Neural crest cell (in vitro differentiated cells): ENCODE data around the gene HYAL2. TPM values are rescaled to one million over a fixed set of nuclear protein-coding genes. Genes with fewer than 3 reads are reported as not detected.

Source experiments
- DNase-seq: peaks from one replicate; pipeline ENCODE4 v3.0.0; 2021; ENCODE audit warnings: low read depth, mixed read lengths, low spot score
- H3K27ac Mint-ChIP-seq: one replicate; pipeline ENCODE4 v1.8.0; 2021; ENCODE audit warnings: mild to moderate bottlenecking, mixed read lengths; ENCODE audit not compliant: unreplicated experiment
- H3K27me3 Mint-ChIP-seq: 2 replicates; pipeline ENCODE4 v1.8.0; 2021; ENCODE audit warnings: low read depth, mild to moderate bottlenecking, mixed read lengths
- H3K36me3 Mint-ChIP-seq: 2 replicates; pipeline ENCODE4 v1.8.0; 2021; ENCODE audit warnings: low read depth, mild to moderate bottlenecking, mixed read lengths
- H3K4me1 Mint-ChIP-seq: 2 replicates; pipeline ENCODE4 v1.8.0; 2021; ENCODE audit warnings: mixed read lengths
- H3K4me3 Mint-ChIP-seq: one replicate; pipeline ENCODE4 v1.8.0; 2021; ENCODE audit warnings: mild to moderate bottlenecking, mixed read lengths
- H3K9me3 Mint-ChIP-seq: 2 replicates; pipeline ENCODE4 v1.8.0; 2021; ENCODE audit warnings: mixed read lengths
- total RNA-seq: library from RNA; stranded (reverse); gene quantifications from 2 replicates; pipeline ENCODE4 v1.2.1, GENCODE V29; 2021
- TF ChIP-seq, protein P1 (sequence below): fragments of 200-600 bp; sonication (generic); conservative IDR thresholded peaks from 2 replicates; pipeline ENCODE4 v1.5.0; 2021; ENCODE audit warnings: antibody characterized with exemption, mild to moderate bottlenecking

HYAL2 gene
- total RNA-seq, 1 donor from 2014 or later = 78.0 TPM

DNA sequence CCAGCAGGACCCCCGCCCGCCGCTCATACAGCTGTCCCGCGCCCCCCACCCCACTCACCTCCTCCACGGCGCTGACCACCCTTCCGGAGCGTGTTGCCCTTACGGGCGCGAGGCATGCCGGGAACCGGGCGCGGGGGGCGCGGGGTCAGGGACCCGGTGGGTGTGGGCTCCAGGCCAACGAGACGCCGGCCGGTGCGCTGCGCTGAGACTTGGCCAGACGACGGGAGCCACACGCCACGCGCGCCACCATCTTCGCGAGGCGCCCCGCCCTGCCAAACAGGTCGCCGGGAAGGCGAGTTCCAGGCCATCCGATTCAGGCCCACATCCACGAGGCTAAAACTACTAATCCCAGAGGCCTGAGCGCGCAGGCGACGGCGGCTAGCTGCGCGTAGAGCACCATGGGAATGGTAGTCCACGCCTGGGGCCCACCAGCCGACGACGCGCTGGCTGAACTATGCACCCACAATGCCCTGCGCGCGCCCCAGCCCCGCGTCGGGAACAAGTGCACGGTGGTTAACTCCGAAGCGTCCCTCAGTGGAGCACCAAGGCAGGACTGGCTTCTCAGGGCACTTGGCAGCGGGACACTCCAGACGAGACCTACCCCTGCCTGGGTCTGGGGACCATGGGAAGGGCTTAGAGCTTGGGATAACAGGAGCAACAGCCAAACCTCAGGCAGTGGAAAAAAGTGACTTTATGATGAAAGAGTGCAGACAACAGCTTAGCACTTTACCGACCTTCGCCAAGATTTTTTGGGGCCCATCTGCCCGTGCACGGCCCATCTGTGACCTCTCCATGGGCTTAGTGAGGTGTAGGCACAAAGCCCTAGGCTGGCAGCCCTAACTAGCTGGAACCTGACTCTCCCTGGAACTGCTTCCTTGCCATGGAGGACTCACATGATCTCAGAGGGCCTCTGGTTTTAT lies 30.1 kb downstream of the HYAL2 start, which contains the start of gene IFRD2:
Gene IFRD2 (minus strand): TSS at position 271 of the 920 bp plus-strand sequence. CDS start 155 bp downstream, at position 116.
- TF ChIP-seq, protein P1, sequence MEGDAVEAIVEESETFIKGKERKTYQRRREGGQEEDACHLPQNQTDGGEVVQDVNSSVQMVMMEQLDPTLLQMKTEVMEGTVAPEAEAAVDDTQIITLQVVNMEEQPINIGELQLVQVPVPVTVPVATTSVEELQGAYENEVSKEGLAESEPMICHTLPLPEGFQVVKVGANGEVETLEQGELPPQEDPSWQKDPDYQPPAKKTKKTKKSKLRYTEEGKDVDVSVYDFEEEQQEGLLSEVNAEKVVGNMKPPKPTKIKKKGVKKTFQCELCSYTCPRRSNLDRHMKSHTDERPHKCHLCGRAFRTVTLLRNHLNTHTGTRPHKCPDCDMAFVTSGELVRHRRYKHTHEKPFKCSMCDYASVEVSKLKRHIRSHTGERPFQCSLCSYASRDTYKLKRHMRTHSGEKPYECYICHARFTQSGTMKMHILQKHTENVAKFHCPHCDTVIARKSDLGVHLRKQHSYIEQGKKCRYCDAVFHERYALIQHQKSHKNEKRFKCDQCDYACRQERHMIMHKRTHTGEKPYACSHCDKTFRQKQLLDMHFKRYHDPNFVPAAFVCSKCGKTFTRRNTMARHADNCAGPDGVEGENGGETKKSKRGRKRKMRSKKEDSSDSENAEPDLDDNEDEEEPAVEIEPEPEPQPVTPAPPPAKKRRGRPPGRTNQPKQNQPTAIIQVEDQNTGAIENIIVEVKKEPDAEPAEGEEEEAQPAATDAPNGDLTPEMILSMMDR = no peak
- Mint-ChIP-seq H3K9me3 (no peaks in the 10 kb centered on the region), H3K27ac (peak within 1 kb of the TSS; percentile 97), H3K36me3 (no peaks in the 10 kb centered on the region), H3K4me3 (peak within 1 kb of the TSS; percentile 85), H3K27me3 (no peaks in the 10 kb centered on the region), H3K4me1 (peaks cover 14% of the 10 kb centered on the region)
- DNase-seq = peak; percentile 90

DNA sequence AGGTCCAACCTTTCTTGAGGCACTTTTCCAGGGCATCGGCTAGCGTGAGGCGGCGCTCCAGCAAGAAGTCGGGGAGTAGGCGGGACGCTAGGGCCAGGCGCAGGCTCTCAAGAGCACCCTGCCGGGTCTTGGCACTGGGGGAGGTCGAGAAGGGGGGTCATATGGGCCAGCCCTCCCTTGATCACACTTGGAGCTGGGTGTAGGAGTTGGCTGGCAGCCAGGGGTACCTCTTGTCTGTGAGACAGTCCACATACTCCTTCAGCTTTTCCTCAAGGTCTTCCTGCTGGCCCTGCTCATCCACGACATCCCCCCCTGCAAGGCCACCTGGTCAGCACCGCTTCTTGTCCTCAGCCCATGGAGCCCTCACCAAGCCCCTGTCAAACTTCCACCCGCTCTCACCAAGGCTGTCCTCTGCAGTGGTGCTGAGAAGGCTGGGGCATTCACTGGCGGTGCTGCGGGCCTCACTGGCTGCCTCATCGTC lies 32.3 kb downstream of the HYAL2 start:
- no peaks in the 10 kb centered on the region for H3K9me3 Mint-ChIP-seq

DNA sequence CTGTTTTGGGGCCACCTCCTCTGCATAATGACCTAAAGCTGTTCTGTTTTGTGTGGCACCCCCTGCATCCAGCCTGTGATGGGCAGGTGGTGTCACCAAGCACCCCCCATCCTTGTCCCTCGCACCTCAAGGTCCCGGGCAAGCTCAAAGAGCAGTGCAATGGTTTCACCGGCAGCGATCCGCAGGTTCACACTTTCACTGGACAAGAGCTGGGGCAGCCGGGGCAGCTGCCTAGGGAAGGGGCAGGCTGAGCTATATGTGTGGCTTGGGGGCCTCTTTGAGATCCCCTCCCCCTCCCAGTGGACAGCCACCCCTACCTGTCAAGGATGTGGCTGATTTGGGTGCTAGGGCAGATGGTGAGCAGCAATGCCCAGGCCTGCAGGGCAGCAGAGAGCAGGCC lies 33.4 kb downstream of the HYAL2 start:
- Mint-ChIP-seq H3K4me3 (peak overlapping the region; percentile 78), H3K9me3 (no peaks in the 10 kb centered on the region), H3K36me3 (no peaks in the 10 kb centered on the region), H3K27ac (no peak overlapping the region), H3K4me1 (peaks cover 14% of the 10 kb centered on the region), H3K27me3 (no peaks in the 10 kb centered on the region)
- TF ChIP-seq, protein P1 = no peak
- DNase-seq = no peak

More for the DNA sequence above, 32.3 kb downstream of the HYAL2 start:
- Mint-ChIP-seq H3K27ac (no peak overlapping the region), H3K4me1 (peaks cover 14% of the 10 kb centered on the region), H3K36me3 (no peaks in the 10 kb centered on the region), H3K27me3 (no peaks in the 10 kb centered on the region), H3K4me3 (peak overlapping the region; percentile 78)
- no peak for DNase-seq
- TF ChIP-seq, protein P1 = no peak

DNA sequence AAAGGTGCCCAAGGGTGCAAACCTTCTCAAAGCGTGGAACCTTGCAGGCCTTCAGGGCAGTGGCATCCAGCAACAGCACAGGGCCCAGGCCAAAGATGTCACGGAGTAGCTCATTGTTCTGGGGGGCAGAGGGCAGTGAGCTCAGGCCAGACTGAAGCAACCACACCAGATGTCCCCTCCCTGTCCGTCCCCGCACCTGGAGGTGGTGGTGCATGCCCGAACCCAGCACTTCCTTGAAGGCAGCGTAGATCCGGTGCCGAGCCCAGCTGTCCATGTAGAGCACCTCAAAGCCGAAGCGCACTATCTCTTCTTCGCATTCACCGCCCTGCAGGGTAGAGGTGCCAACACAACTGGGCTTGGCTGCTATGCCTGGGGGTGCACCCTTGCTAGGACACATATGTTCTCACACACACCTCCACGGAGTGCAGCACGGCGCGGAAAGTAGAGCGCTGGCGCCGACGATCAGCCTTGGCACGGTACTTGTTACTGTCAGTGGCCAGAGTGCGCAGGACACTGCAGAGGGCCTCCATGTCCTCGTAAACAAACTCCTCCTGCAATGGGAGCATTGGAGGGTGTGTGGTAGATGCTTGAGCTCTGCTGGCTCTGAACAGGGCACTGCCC lies 34.0 kb downstream of the HYAL2 start:
- H3K27ac Mint-ChIP-seq = no peak overlapping the region
- no peaks in the 10 kb centered on the region for H3K36me3 Mint-ChIP-seq
- no peaks in the 10 kb centered on the region for H3K9me3 Mint-ChIP-seq
- TF ChIP-seq, protein P1 = no peak
- no peaks in the 10 kb centered on the region for H3K27me3 Mint-ChIP-seq
- peaks cover 14% of the 10 kb centered on the region for H3K4me1 Mint-ChIP-seq
- no peak for DNase-seq
- H3K4me3 Mint-ChIP-seq = peak overlapping the region; percentile 78

DNA sequence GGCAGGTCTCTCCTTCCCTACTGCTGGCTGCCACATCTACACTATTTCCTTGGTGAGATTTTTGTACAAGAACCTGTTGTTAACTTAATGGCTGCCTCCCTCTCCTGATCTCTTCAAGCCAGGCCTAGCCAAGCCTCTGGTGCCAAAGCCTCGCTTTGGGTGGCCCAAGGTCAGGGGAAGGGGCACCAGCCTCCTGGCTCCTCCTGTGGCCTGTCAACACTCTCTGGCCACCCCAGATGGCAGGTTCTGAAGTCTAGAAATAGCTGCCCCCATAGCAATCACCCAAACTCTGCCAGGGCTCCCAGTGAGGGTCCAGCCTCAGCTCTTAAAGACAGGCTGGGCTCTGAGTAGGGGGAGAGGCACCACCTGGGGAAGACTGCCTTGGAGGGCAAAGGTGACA lies 35.3 kb downstream of the HYAL2 start:
- no peaks in the 10 kb centered on the region for H3K9me3 Mint-ChIP-seq

More for the DNA sequence above, 35.3 kb downstream of the HYAL2 start:
- Mint-ChIP-seq H3K27me3 (no peaks in the 10 kb centered on the region), H3K4me3 (peak overlapping the region; percentile 59), H3K4me1 (peaks cover 7% of the 10 kb centered on the region), H3K27ac (no peak overlapping the region), H3K36me3 (no peaks in the 10 kb centered on the region)
- DNase-seq = no peak
- TF ChIP-seq, protein P1 = no peak
